K562 (cell line): ENCODE data around the gene CNOT9. TPM values are rescaled to one million over a fixed set of nuclear protein-coding genes. Genes with fewer than 3 reads are reported as not detected.

ENCODE experiments used
- ATAC-seq: fragments of 200-7000 bp; cut with Tn5 transposase; 3 replicates; pipeline ENCODE4 v1.9.1; 2020; ENCODE audit warnings: moderate library complexity
- BruUV-seq: library from RNA; stranded (reverse); fragments of 400-500 nt; replicated peaks from 2 replicates; lab custom pipeline; 2021; lab: Mats Ljungman, UMichigan
- CTCF ChIA-PET: fragments of 300-600 bp; formaldehyde crosslinking; extraction: SDS; loops from one replicate; lab custom pipeline; 2021; ENCODE audit warnings: low intra/inter-chr PET ratio; lab: Yijun Ruan, JAX
- POLR2A ChIA-PET: fragments of 300-600, 350-650 bp; sonication (Branson Sonifier 250); formaldehyde crosslinking; extraction: SDS; loops from one replicate; lab custom pipeline; 2021; ENCODE audit warnings: antibody characterized with exemption, inconsistent platforms; lab: Yijun Ruan, JAX
- DNase-seq, 4 experiments: peaks; one replicate each; pipeline versions ENCODE4 v3.0.0 to v3.0.0-alpha.2; 2011 to 2018; ENCODE audit warnings: low spot score in 3 of 4, mixed read lengths in 3 of 4; ENCODE audit errors: extremely low read depth in 1 of 4
- FAIRE-seq: peaks from 2 replicates; lab custom pipeline; 2011; peaks lifted over from hg19 to GRCh38; lab: Jason Lieb, UNC
- H2AFZ ChIP-seq: 2 replicates; pipeline ENCODE4 v1.6.0; 2011; ENCODE audit warnings: low read depth, low read length, control low read depth, inconsistent platforms
- H3K27ac ChIP-seq: fragments of 200-600 bp; 3 replicates; pipeline ENCODE4 v1.8.0; 2011; ENCODE audit warnings: low read depth, mild to moderate bottlenecking, control low read depth, inconsistent platforms, low read length, moderate library complexity, mixed read lengths; ENCODE audit errors: extremely low read depth
- H3K27me3 ChIP-seq, 2 experiments: fragments of 300-600 bp in 1 of 2; 2 replicates in 1 of 2; 3 replicates in 1 of 2; pipeline versions ENCODE4 v1.6.0 to v1.8.0; 2011; ENCODE audit warnings: inconsistent platforms in 2 of 2, low read length in 2 of 2, mild to moderate bottlenecking in 1 of 2, mixed read lengths in 1 of 2, moderate library complexity in 1 of 2; ENCODE audit not compliant: control insufficient read depth in 2 of 2, insufficient read depth in 2 of 2
- H3K36me3 ChIP-seq: fragments of 300-600 bp; 3 replicates; pipeline ENCODE4 v1.8.0; 2011; ENCODE audit warnings: mild to moderate bottlenecking, low read length, inconsistent platforms; ENCODE audit not compliant: control insufficient read depth, insufficient read depth
- H3K4me1 ChIP-seq, 2 experiments: fragments of 200-600 bp in 1 of 2; replicated peaks in 1 of 2; 2 replicates in 1 of 2; 3 replicates in 1 of 2; pipeline versions ENCODE4 v1.5.1 to v1.8.0; 2011; ENCODE audit warnings: inconsistent platforms in 2 of 2, low read length in 2 of 2, mild to moderate bottlenecking in 1 of 2, mixed read lengths in 1 of 2, moderate library complexity in 1 of 2; ENCODE audit not compliant: control insufficient read depth in 2 of 2, insufficient read depth in 2 of 2
- H3K4me2 ChIP-seq: 2 replicates; pipeline ENCODE4 v1.6.1; 2011; ENCODE audit warnings: low read length, control low read depth, inconsistent platforms, mixed read lengths; ENCODE audit not compliant: insufficient read depth
- H3K4me3 ChIP-seq: fragments of 200-600 bp; sonication (generic), shearing (Covaris generic); 2 replicates; pipeline ENCODE4 v1.5.1; 2016; ENCODE audit warnings: control low read depth, inconsistent platforms
- H3K79me2 ChIP-seq: fragments of 200-600 bp; 3 replicates; pipeline ENCODE4 v1.8.0; 2011; ENCODE audit warnings: low read length, inconsistent platforms; ENCODE audit not compliant: control insufficient read depth, insufficient read depth
- H3K9ac ChIP-seq, 2 experiments: 2 replicates each; pipeline versions ENCODE4 v1.6.0 to v1.6.1; 2011; ENCODE audit warnings: low read depth in 2 of 2, low read length in 2 of 2, control low read depth in 1 of 2, inconsistent platforms in 1 of 2, mild to moderate bottlenecking in 1 of 2, mixed read lengths in 1 of 2; ENCODE audit not compliant: insufficient read depth in 1 of 2
- H3K9me1 ChIP-seq: one replicate; pipeline ENCODE4 v1.6.0; 2011; ENCODE audit warnings: inconsistent platforms, mild to moderate bottlenecking, low read length, moderate library complexity; ENCODE audit not compliant: control insufficient read depth, insufficient read depth
- H3K9me3 ChIP-seq: replicated peaks from 2 replicates; pipeline ENCODE4 v1.5.1; 2011; ENCODE audit warnings: low read depth, low read length, inconsistent platforms; ENCODE audit not compliant: control insufficient read depth, insufficient read depth
- H4K20me1 ChIP-seq: replicated peaks from 2 replicates; pipeline ENCODE4 v1.6.1; 2011; ENCODE audit warnings: low read length, inconsistent platforms, mixed read lengths; ENCODE audit not compliant: control insufficient read depth, insufficient read depth
- BHLHE40 ChIP-seq: IDR thresholded peaks from 2 replicates; pipeline ENCODE4 v1.6.1; 2011; ENCODE audit warnings: low read length, improper control_type of control experiment
- FOS ChIP-seq: IDR thresholded peaks from 3 replicates; pipeline ENCODE4 v1.6.1; 2011; ENCODE audit not compliant: insufficient read length; ENCODE audit errors: extremely low read depth
- HNRNPH1 ChIP-seq: fragments of 200-400 bp; formaldehyde crosslinking; optimal IDR thresholded peaks from 2 replicates; pipeline ENCODE3; 2017; ENCODE audit warnings: low read depth, mild to moderate bottlenecking, low read length, moderate library complexity
- NR2C1 ChIP-seq, 2 experiments: fragments of 450-650 bp; IDR thresholded peaks; 2 replicates each; pipeline ENCODE4 v1.6.1; 2017; ENCODE audit warnings: mild to moderate bottlenecking in 2 of 2, antibody characterized with exemption in 1 of 2, inconsistent platforms in 1 of 2, missing compliant biosample characterization in 1 of 2, missing genetic modification characterization in 1 of 2
- PTRF ChIP-seq: fragments of 450-650 bp; IDR thresholded peaks from 2 replicates; pipeline ENCODE4 v1.6.1; 2016; ENCODE audit warnings: mild to moderate bottlenecking, missing genetic modification characterization, missing compliant biosample characterization
- SMC3 ChIP-seq: conservative IDR thresholded peaks from 2 replicates; pipeline ENCODE4 v1.6.1; 2011; ENCODE audit warnings: low read depth, low read length, improper control_type of control experiment; ENCODE audit not compliant: insufficient read depth
- SRSF9 ChIP-seq: fragments of 200-400 bp; formaldehyde crosslinking; IDR thresholded peaks from 2 replicates; pipeline ENCODE4 v1.6.1; 2017; ENCODE audit warnings: low read depth, low read length, borderline replicate concordance
- ZNF707 ChIP-seq: fragments of 250-450 bp; sonication (Bioruptor Pico); conservative IDR thresholded peaks from 2 replicates; pipeline ENCODE4 v1.8.0; 2022; ENCODE audit warnings: inconsistent platforms, mild to moderate bottlenecking, moderate library complexity
- WGBS: fragments of 100-300 bp; shearing (Covaris generic); methylation state at CpG from one replicate; pipeline ENCODE4 v1.1.6; 2016; ENCODE audit warnings: low coverage, mixed read lengths; ENCODE audit not compliant: insufficient coverage; ENCODE audit errors: missing lambda C conversion rate; 5-methylcytosine and 5-hydroxymethylcytosine counted together
- in situ Hi-C: fragments of 300-500 bp; cut with MboI; formaldehyde crosslinking; loops from 4 replicates; pipeline ENCODE4 v1.15.0; 2018; ENCODE audit warnings: inconsistent platforms, mixed read lengths
- intact Hi-C: fragments of 100-400 bp; cut with micrococcal nuclease; formaldehyde crosslinking; loops from 2 replicates; pipeline ENCODE4 v1.14.2; 2022
- polyA plus RNA-seq, 8 experiments: library from polyadenylated mRNA; depleted of rRNA in 4 of 8; stranded (reverse) in 5 of 8; unstranded in 3 of 8; fragments of >200 nt; fragmentation: Nextera tagmentation in 2 of 8; fragmentation: Illumina TruSeq in 1 of 8; extraction: Ambion mirVana in 2 of 8; extraction: Trizol in 1 of 8; gene quantifications; 2 replicates each; pipeline versions ENCODE4 v1.2.1 to v1.2.3, GENCODE V29; 2011 to 2014; ENCODE audit warnings: inconsistent platforms in 1 of 8, missing spikeins in 1 of 8
- total RNA-seq, 7 experiments: library from RNA; depleted of rRNA in 6 of 7; stranded (reverse); fragments of >200 nt in 6 of 7; fragmentation: Illumina TruSeq in 2 of 7; extraction: Trizol in 2 of 7; gene quantifications; 2 replicates each; pipeline versions ENCODE4 v1.2.1 to v1.2.3, GENCODE V29; 2011 to 2021; ENCODE audit warnings: low replicate concordance in 1 of 7
- TF ChIP-seq, protein P1 (sequence below): fragments of 200-800 bp; sonication (Bioruptor generic); IDR thresholded peaks from 2 replicates; pipeline ENCODE4 v1.6.1; 2017; ENCODE audit warnings: missing genetic modification characterization, missing compliant biosample characterization
- TF ChIP-seq, protein P2 (sequence below): sonication (generic); formaldehyde crosslinking; IDR thresholded peaks from 2 replicates; pipeline ENCODE4 v1.8.0; 2022; ENCODE audit warnings: mild to moderate bottlenecking, missing genetic modification reagents, borderline replicate concordance
- TF ChIP-seq, protein P3 (sequence below): fragments of 250-450 bp; sonication (Bioruptor Pico); IDR thresholded peaks from 2 replicates; pipeline ENCODE4 v1.4.0; 2020; ENCODE audit warnings: mild to moderate bottlenecking, moderate library complexity

Gene CNOT9
- total and polyA plus RNA-seq, 9 of the 15 experiments (the other 6 are each of a cell fraction or from before 2014, with no cell fraction given) = 19.0 to 82.6 (median 46.7) TPM

DNA sequence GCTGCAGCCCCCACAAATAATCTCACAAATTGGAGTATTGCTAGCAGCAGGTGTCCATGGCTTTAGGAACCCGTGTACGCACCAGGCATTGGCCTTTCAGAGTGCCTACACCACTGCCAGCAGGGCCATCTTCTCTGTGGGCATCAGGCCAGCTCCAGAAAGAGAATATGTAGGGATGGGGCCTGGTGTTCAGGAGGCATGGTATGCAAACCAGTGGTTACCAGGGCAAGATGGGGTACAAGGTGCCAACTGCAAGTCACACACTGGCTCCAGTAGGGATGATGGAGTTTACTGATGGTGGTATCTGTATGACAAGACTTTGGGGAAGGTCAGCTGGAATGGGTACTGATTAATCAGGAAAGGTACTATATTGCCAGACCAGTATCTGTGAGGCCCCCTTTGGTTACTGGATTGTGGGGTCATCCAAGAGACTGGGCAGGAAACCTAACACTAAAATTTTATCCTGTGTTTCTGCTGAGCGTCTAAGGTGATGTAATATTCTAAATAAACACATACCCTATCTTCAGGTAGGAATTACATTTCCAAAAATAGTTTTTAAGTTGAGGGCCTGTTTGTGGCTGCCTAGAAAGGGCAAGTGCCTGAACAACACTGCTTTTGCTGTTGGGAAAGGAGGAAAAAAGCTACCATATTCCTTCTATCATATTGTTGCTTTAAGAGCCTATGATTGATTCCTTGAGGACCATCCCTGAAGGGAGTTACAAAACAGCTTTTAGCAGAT is 9.0 kb downstream of the CNOT9 start:
- H2AFZ ChIP-seq = no peak overlapping the region
- no peaks in the 10 kb centered on the region for H3K9me3 ChIP-seq
- H3K4me1 ChIP-seq = no peaks in the 10 kb centered on the region; a peak in 1 of 5 replicates
- BruUV-seq = no TSS peak
- peaks cover 55% of the 10 kb centered on the region for H3K36me3 ChIP-seq
- FAIRE-seq (no peak), ATAC-seq (no peak), DNase-seq (no peak)
- H3K27ac ChIP-seq = no peak overlapping the region
- H4K20me1 ChIP-seq = no peaks in the 10 kb centered on the region
- no peak overlapping the region for H3K4me2 ChIP-seq
- peaks cover 3% of the 10 kb centered on the region for H3K9me1 ChIP-seq
- intact Hi-C loops (no loop called here), in situ Hi-C loops (no loop called here)
- H3K27me3 ChIP-seq = no peaks in the 10 kb centered on the region
- H3K9ac ChIP-seq = no peak overlapping the region; a peak in 1 of 4 replicates
- CTCF ChIA-PET = no interaction called here
- no peak overlapping the region for H3K4me3 ChIP-seq
- H3K79me2 ChIP-seq = peaks cover 75% of the 10 kb centered on the region
- POLR2A ChIA-PET = interaction anchor here (0.9 kb wide), 1 partner anchor 10 kb away, joined by 3 read pairs; no protein-coding TSS in a partner anchor
- WGBS = 86% methylated on average over 2 of the region's 3 CpGs
- TF ChIP-seq, protein P1, sequence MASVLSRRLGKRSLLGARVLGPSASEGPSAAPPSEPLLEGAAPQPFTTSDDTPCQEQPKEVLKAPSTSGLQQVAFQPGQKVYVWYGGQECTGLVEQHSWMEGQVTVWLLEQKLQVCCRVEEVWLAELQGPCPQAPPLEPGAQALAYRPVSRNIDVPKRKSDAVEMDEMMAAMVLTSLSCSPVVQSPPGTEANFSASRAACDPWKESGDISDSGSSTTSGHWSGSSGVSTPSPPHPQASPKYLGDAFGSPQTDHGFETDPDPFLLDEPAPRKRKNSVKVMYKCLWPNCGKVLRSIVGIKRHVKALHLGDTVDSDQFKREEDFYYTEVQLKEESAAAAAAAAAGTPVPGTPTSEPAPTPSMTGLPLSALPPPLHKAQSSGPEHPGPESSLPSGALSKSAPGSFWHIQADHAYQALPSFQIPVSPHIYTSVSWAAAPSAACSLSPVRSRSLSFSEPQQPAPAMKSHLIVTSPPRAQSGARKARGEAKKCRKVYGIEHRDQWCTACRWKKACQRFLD (CRISPR knock-in tag) = no peak
- no peak for TF ChIP-seq NR2C1 (IDR thresholded peaks at IDR 0.05)
- TF ChIP-seq NR2C1 (tag; IDR thresholded peaks at IDR 0.05) = no peak
- TF ChIP-seq, protein P2, sequence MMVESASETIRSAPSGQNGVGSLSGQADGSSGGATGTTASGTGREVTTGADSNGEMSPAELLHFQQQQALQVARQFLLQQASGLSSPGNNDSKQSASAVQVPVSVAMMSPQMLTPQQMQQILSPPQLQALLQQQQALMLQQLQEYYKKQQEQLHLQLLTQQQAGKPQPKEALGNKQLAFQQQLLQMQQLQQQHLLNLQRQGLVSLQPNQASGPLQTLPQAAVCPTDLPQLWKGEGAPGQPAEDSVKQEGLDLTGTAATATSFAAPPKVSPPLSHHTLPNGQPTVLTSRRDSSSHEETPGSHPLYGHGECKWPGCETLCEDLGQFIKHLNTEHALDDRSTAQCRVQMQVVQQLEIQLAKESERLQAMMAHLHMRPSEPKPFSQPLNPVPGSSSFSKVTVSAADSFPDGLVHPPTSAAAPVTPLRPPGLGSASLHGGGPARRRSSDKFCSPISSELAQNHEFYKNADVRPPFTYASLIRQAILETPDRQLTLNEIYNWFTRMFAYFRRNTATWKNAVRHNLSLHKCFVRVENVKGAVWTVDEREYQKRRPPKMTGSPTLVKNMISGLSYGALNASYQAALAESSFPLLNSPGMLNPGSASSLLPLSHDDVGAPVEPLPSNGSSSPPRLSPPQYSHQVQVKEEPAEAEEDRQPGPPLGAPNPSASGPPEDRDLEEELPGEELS (CRISPR knock-in tag) = no peak
- no peak for TF ChIP-seq ZNF707 (CRISPR knock-in tag)
- TF ChIP-seq, protein P3, sequence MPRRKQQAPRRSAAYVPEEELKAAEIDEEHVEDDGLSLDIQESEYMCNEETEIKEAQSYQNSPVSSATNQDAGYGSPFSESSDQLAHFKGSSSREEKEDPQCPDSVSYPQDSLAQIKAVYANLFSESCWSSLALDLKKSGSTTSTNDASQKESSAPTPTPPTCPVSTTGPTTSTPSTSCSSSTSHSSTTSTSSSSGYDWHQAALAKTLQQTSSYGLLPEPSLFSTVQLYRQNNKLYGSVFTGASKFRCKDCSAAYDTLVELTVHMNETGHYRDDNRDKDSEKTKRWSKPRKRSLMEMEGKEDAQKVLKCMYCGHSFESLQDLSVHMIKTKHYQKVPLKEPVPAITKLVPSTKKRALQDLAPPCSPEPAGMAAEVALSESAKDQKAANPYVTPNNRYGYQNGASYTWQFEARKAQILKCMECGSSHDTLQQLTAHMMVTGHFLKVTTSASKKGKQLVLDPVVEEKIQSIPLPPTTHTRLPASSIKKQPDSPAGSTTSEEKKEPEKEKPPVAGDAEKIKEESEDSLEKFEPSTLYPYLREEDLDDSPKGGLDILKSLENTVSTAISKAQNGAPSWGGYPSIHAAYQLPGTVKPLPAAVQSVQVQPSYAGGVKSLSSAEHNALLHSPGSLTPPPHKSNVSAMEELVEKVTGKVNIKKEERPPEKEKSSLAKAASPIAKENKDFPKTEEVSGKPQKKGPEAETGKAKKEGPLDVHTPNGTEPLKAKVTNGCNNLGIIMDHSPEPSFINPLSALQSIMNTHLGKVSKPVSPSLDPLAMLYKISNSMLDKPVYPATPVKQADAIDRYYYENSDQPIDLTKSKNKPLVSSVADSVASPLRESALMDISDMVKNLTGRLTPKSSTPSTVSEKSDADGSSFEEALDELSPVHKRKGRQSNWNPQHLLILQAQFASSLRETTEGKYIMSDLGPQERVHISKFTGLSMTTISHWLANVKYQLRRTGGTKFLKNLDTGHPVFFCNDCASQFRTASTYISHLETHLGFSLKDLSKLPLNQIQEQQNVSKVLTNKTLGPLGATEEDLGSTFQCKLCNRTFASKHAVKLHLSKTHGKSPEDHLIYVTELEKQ (CRISPR knock-in tag) = no peak
- TF ChIP-seq BHLHE40 = no peak
- no peak for TF ChIP-seq SMC3
- TF ChIP-seq FOS = no peak
- no peak for TF ChIP-seq HNRNPH1
- TF ChIP-seq SRSF9 = no peak
- no peak for TF ChIP-seq PTRF
